Skeletal muscle cell (primary cell): Measurements from ENCODE around the gene PLXNA4.

ENCODE experiments used
- DNase-seq: peaks from one replicate; pipeline ENCODE4 v3.0.0-alpha.2; 2010; ENCODE audit warnings: low read depth
- H3K4me3 ChIP-seq: 2 replicates; pipeline ENCODE4 v1.5.1; 2011; ENCODE audit warnings: low read depth, mild to moderate bottlenecking, control low read depth, low read length, moderate library complexity

Gene PLXNA4

DNA sequence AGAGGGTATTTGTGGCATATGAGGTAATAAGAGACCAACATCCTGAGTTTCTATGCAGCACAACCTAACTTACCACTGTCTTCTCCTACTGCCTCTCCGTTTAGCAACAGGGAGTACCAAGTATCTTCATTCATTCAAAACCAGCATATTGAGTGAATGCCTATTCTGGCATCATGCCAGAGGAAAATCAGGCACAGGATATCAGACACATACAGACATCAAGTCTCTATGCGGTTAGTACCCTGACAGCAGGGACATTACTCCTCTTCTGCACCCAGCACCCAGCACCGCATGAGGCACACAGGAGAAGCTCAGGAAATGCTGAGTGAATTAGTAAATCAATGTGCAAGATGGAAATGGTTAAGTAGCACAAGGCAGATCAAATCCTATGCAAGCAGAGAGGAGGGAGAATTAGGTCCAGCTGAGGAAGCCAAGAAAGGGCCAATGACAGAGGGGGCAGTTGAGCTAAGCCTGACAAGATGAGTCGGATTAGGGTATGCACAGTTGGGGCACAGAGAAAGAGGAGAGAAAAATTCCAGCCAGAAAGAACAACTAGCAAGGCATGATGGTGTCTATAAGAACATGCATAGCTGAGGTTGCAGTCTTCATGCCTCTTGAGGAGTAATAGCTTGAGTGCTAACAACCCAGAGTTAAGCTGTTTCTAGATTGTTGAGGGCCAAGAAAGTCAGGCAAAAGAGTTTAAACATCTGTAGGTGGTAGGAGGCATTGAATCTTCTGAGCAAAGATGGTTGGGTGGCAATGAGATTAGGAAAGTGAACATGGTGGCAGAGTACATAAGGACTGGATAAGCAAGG lies 146.0 kb downstream of the PLXNA4 start:
- H3K4me3 ChIP-seq, result no peak overlapping the region
- DNase-seq, result no peak

DNA sequence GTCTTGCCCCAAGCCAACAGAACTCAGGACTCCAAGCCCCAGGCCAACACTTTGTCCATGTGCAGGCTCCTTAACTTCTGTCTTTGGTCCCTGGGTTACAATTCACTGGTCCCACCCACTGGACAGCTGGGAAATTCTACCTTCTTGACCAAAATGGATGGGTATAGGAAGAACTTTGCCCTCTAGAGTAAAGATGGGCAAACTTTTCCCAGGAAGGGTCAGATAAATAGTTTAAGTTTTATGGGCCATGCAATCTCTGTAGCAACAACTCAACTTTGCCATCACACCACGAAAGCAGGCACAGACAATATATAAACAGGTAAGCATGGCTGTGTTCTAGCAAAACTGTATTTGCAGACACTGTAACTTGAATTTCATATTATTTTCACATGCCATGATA lies 147.1 kb downstream of the PLXNA4 start:
- no peak overlapping the region for H3K4me3 ChIP-seq
- DNase-seq, result no peak

DNA sequence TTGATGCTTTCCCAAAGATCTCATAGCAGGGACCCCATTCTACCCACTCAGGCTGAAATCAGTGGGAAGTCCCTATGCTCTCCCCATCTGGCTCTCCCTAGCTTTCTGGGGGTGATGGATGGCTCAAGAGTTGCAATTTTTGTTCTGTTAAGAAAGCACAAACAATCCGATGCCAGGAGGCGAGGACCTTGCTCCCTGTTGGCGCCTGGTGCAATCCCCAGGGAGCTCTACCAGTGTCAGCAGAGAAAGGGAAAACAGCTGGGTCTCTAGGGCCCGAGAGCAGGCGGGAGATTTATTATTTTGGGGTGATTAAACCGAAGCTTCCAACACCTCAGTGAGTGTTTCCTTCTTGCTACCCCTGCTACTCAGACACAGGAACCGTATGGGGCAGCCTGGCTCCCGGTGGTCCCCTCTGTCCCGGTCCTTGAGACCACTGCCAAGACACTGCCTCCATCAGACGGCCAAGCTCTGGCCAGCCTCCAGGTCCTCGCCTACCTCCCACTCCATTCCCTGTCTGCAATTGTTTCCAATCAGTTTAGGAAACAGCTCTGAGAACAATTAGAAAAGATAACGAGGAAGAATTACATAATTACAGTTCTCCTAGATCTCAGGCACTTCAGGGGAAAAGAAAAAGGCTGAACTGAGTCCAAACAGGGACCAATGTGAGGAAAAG lies 147.9 kb downstream of the PLXNA4 start:
- H3K4me3 ChIP-seq, result no peak overlapping the region
- no peak for DNase-seq

DNA sequence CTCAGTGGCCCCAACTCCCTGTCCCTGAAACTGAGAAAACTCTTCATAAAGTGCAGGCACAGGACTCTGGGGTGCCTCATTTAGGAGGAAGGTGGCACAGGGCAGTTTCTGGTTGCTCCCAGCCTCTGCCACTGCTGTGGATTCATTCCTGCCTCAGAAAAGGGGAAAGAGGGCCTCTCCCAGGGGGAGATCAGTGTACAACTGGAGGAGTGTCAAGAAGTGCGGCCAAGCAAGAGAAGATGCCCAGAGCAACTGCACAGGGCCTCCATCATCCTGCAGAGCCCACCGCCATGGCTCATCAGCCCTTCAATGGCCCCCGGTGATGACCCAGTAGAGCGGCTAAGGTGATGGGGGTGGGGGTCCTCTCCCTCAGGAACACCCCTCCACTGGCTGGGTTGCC lies 150.3 kb downstream of the PLXNA4 start:
- no peak for DNase-seq
- H3K4me3 ChIP-seq, result no peak overlapping the region

DNA sequence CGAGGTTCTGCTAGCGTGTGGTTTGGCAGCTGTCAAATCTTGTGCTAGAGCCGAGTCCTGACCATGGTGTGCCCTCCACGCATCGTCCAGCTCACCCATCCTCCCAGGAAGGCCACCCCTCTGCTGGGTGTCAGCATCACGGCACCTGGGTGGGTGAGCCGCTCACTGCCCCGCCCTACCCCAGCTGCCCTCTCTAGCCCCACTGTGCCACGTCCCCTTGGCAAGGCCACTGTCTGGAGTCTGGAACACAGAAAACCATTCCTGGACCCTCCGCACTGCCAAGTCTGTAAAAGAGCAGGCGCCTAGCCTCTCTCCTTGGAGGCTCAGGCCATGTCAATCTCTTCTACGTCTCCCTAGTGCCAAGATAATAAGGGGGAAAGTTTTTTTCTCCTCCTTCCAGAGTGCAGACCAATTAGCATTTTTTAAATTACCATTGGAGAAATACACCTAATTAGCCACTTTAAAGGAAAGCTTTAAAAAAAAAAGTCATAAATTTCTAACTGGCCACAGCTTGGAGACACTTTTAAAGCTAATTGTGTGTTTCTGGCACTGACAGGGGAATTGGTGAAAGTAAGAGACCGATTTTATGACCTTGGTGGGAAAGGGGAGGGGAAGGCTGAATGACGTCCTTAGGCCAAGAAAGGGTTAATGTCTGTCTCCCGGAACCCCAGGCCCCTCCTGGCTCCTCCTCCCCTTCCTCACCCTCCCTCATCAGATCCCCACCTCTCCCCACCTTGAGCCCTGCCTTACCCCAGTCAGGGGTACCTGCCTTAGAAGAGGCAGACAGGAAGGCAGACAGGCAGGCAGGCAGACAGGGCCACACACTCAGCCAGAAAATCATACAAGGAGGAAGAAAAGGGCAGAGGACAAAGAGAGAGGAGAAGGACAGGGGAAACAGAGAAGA lies 151.2 kb downstream of the PLXNA4 start:
- no peak for DNase-seq
- H3K4me3 ChIP-seq, result no peak overlapping the region

DNA sequence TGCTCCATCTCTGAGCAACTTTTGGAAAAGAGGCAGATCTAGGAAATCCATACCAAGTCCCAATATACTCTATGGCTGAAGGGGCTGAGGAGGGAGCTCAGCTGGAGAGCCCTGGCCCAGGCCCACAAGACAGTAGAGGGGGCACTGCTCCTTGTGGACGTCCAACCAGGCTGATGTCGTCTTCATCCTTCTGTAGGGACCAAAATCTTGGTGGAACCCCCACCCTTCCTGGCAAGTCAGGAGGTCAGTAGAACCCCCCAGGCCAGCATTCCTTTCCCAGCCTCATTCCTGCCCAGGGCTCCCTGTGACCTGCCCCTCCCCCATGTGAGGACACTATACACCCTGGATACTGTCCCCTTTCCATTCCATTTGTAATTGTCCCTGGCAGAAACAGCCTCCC lies 152.0 kb downstream of the PLXNA4 start:
- no peak for DNase-seq
- no peak overlapping the region for H3K4me3 ChIP-seq

DNA sequence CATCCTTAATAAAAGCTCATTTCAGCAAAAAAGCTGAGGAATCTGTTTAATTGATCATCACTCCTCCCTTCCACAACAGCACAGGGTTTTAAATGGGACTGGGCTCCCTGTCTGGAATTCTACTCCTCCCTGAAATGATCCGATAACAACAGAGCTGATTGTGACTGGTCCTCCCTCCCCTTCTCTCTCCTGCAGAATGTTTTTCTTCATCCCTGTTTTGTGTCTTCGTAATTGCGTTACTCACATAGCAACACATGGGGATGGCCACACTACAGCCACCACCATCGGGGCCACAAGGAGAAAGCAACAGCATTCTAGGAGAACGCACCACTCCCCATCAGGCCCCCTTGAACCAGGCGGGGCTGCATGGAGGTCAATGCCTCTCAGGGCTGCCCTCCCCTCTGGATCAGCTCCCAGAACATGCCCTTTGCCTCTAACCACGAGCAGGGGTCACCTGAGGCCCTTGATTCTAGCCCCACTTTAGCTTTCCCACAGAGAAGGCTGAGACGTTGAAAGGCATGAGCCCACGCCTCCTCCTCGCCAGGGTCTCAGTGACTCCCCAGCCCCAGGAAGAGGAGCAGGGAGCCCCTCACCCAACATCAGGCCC lies 152.6 kb downstream of the PLXNA4 start:
- H3K4me3 ChIP-seq, result no peak overlapping the region
- DNase-seq, result no peak

DNA sequence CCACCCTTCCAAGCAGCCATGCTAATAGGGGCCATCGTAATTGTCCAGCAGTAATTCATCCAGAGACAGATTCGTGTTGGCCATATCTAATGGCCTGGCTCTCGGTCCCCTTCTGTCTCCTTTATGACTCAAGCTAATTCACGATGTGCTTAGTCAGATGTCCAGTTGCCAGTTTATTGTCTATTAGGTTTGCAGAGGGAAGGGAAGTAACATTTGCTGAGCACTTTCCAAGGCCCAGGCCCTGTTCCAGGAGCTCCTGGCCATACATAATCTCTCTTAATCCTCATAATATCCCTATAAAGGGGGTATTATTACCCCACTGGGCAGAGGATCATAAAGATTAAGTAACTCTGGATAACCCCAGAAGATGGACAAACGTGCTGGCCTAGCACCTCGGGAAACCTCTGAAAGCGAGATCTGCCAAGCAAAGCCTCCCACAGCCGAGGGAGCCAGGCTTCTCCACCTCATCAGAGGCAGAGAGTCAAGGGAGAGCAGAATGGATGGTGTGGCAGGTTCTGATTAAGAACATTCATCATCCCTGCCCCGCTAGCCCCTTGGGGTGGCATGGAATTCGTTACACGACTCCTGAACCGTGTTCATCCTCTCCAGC lies 153.7 kb downstream of the PLXNA4 start:
- DNase-seq, result no peak
- no peak overlapping the region for H3K4me3 ChIP-seq

DNA sequence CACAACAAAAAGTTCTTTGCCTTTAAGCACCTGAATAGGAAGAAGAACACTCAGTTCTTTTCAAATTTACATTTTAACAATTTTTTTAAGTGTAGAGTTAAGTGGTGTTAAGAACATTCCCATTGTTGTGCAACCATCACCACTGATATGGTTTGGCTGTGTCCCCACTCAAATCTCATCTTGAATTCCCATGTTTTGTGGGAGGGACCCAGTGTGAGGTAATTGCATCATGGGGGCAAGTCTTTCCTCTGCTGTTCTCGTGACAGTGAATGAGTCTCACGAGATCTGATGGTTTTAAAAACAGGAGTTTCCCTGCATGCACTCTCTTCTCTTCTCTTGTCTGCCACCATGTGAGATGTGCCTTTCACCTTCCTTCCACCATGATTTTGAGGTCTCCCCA lies 155.7 kb downstream of the PLXNA4 start:
- no peak overlapping the region for H3K4me3 ChIP-seq
- no peak for DNase-seq

DNA sequence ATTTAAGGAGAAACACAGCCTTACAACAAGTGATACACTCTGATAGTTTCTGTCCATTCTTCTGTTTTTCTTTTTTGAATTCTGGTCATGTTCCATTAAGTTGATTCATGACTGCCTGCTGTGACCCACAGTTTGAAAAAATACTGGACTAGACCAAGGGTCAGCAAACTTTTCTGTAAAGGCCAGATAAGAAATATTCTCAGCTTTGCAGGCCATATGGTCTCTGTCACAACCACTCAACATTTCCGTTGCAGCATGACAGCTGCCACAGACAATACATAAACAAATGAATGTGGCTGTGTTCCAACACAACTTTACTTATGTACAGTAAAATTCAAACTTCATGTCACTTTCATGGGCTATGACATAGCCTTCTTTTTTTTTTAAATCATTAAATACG lies 156.7 kb downstream of the PLXNA4 start:
- no peak overlapping the region for H3K4me3 ChIP-seq
- DNase-seq, result no peak

DNA sequence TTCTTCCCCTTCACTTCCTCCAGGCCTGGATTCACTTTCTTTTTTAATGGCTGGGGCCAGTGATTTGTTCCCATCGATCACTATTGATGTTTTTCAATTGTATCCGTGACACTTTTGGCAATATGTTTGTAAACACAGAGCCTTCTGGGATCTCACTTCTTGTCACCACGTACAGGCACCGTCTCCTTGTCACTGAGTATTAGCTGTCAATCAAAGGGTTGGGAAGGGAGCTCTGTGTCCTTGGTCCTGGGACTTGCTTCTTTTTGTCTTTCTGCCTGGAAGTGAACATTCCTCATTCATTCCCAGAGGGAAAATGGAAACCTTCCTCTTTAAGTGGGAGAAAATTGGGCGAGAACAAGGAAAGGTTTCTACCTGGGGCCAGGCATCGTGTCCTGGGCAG lies 157.4 kb downstream of the PLXNA4 start:
- no peak for DNase-seq
- no peak overlapping the region for H3K4me3 ChIP-seq

DNA sequence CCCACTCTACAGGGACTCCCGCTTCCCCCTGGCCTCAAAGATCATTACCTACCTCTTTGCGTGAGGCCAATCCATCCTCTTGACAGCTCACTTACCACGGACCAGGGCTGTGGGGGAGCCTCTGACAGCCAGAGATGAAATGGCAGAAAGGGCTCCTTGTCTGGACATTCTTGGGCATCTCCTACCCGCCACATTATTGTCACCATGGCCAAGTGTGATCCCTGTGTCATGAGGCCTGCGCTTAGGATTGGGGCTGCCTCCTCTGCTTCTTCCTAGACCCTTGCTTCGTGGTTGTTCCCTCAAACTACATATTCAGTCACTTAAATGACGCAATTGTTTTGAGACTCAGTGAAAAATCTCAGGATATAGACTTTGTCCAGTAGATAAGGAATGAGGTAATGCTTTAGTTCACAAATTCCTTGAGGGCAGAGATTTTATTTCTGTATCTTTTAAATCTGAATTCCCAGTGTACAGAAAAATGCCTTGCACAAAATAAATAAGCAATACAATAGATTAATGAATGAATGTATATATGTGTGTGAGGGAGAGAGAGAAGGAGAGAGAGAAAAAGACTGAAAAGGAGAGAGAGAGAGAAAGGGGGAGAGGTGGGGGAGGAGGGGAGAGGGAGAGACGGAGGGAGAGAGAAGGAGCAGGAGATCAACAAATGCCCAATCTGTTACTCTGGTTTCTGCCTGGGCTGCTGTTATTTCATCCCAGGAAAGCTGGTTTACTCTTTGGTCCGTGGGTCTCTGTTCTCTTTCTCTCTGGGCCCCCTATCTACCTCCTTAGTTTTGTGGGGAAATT lies 159.0 kb downstream of the PLXNA4 start:
- no peak for DNase-seq
- no peak overlapping the region for H3K4me3 ChIP-seq

DNA sequence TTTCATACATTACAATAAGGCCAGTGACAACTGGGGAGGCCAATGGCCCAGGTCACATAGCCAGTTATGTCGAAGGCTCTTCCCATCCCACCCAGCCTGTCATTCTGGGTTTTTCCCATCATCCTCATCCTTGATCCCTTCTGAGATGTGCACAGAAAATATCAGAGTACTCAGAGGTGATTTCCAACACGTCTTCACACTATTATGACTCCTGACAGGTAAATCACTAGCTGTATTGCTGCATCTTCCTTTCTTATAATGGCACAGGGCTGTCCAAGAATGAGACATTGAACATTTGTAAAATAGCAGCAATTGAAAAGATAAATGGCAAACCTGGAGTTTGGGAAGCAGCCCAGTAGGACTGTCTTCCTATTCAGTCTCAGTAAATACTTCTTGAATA lies 159.9 kb downstream of the PLXNA4 start:
- H3K4me3 ChIP-seq, result no peak overlapping the region
- no peak for DNase-seq

DNA sequence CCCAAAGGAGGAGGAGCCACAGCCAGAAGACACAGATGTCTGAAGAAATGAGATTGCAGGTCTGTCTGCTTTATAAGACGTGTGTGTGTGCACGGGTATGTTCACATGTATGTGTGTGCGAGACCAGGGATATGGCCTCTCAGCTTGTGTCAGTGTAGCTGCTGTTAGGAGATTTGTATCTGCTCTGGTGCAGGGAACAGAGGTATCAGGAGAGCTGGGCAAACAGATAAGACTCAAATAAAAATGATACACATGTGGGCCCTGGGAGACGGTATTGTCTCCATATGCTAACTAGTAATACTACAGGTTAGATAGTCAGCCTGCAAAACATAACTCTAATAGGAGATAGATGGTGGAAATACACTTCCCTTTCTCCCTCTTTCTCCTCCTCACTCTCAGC lies 161.0 kb downstream of the PLXNA4 start:
- no peak overlapping the region for H3K4me3 ChIP-seq
- DNase-seq, result no peak

DNA sequence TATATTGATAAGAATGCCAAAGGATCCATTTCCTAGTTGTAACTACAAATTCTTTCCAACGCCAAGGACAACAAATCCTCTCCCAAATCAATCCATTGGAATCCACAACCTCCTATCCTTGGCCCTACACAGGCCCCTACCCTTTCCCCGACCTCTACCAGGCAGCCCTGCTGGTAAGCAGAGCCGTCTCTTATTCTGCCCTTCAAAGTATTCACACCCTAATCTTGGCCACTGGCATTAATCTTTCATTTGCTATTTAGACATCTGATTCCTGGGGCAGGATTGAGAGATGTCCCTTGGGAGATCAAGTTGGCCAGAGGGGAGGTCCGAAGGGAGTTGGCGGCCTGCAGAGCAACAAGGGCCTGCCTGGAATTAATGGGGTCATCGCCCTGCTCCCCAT lies 161.4 kb downstream of the PLXNA4 start:
- no peak for DNase-seq
- no peak overlapping the region for H3K4me3 ChIP-seq

DNA sequence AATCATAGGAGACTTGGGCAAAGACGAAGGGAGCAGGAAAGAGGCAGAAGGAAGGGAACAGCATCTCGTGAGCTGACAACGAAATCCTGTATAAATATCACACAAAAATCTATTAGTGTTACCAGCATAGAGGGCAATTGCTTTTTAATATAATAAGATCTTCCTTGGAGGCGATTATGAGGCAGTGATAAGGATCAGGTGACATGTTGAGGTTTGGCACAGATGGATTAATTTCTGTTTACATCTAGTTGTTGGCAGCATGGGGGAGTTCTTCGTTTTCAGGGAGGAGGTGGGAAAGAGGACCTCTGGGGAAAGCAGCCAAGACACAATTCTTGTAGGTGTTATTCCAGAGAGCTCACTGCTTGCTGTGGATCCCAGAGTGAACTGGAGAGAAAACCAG lies 163.8 kb downstream of the PLXNA4 start:
- no peak for DNase-seq
- no peak overlapping the region for H3K4me3 ChIP-seq

DNA sequence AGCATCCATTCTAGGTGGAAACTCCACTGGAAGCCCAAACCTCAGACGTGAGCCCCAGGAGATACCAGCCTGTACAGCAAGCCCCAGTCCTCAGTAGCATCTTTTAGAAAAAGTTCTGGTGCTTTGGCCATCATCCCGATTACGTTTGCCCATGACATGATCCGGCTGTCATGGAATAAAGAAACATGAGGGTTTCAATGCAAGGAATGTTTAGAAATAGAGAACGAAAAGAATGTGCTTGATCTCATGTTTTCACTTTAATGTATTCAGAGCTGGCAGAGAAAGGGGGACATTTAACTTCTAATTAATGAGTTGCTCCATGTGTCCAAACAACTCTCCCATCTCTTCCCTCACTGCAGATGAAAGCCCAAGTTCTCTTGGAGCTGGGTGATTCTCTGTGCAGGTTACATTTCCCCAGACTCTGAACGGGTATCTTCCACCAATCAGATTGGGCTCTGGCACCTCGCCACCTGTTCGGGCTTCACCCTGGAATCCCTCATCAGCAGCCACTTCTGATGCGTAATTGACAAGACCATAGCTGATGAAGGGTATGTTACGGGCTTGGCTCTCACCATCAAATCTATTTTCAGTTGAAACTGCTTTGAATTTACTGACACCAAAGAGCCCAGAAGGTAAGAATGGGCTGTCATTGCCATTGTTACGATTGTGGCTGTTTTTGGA lies 165.3 kb downstream of the PLXNA4 start:
- no peak overlapping the region for H3K4me3 ChIP-seq
- DNase-seq, result no peak

DNA sequence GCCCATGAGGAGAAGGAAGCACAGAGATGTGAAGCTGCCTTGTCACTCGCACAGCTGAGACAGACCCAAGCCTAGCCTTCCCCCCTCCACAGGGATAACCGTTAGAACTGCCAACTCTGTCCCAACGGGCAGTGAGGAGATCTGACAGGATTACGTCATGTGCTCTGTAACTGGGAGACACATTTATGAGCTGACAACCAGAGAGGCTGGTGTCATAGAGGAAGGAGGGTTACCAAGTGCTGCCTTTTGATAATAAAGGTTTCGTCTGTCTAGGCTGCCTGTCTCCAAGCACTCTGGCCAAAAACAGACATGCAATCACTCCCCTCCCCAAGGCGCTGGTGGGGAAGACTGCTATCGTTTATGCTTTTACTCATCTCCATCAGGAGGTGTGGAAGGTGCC lies 165.9 kb downstream of the PLXNA4 start:
- DNase-seq, result no peak
- H3K4me3 ChIP-seq, result no peak overlapping the region
